Measurements from ENCODE around the gene URB2.
"Not testable (repeated sequence)": the region's sequence is repeated elsewhere in the genome, so short reads cannot be mapped to it uniquely, and the experiment has no call there.

The URB2 gene

DNA sequence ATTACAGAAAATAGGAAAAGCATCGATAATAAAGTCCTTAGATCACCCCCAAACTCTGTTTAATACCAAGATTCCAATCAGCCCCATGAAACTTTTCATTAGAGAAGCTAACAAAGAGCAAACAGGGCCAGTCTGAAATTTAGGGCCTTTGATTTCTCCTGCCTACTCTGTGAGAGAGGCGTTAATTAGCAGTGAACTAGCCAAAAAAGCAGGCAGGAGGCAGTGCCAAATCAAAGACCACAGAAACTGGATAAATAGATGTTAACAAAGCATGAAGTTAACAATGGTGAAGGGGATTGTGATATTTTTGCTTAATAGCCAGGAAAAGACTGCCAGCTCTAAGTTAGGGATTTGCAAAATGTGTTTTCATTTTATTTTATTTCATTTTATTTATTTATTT, 11.3 kb upstream of the URB2 start:
- DNase-seq (ENCODE audit: low read depth): no peak

DNA sequence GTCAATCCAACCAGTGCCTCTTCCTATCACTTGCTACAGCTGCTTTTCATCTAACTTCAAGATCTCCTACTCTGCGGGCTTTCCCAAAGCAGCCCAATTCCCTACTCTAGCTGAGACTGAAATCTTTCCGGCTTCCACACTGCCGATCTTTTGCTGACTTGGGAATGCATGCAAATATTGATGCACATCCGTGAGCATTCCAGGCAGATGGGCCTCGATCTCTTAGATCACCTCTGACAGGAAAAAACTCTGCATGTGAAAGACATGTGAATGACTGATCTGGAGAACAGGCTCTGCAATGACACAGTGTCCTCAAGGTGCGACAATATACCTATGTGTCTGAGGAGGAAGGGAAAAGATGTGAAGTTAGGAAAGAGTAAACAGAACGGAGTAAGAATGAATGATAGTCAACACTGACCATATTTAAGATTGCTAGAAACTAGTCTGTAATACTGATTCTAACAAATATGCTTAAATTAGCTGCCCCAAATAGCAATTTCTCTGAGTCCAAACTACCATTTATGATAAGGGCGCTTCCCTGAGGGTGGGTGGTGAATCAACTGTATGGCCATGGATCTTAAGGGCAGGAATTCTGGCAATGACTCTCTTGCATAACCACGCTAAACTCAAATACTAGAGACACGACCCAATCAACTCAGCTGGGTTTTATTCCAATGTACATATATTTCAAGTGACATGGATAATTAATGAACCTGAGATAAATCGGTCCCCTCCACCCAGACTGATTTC, 8.5 kb upstream of the URB2 start:
- no peak for DNase-seq (ENCODE audit: low read depth)

DNA sequence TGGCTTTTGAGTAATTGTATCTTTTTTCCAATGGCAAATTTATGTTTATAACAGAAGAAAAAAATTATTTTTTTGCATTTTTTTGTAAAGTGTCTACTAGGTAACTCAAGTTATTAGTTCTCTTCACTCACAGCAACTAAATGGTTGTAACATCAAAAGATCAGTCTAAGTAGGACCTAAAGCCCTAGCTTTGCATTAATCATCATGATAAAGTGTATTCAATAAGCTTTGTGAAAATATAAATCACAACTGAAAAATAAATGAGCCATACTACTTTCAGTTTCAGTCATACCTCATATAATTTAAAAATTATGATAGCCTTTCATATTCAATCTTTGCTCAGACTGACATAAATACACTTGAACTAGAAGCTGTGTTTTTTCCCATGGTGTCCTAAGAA, 7.0 kb upstream of the URB2 start:
- DNase-seq (ENCODE audit: low read depth): no peak

DNA sequence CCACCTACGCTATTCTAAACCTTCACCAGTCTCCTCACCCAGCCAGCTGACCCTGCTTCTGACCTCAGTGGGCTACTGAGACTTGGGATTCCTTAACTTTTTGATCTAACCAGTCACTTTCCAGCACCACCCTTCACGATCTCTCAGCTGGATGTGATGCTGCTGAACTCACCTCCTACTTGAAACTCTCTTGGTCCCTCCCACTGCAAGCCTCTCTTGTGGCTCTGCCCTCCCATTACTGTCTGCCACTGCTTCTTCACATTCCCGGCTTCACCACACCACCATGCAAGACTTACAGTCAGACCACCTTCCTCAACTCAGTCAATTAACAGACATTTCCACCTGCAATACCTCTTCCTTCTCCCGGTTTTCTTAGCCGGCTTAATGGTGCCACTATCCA, 6.4 kb upstream of the URB2 start:
- peak; percentile 5 for DNase-seq (ENCODE audit: low read depth)

DNA sequence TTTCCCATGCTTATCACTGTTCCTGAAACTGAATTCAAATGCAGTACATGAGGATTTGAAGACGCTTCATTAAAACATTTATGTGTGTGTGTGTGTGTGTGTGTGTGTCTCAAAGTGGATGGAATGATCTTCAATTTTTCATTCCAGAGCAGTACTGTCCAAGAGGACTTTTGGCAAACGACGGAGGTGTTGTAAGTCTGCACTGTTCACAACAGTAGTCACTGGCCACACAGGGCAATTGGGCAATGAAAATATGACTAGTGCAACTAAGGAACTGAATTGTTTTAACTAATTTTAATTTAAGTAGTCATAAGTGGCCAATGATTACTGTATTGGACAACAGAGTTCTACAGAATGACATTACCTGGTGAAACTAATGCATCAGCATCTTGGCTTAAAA, 5.2 kb upstream of the URB2 start:
- DNase-seq (ENCODE audit: low read depth): peak; percentile 52

GRCh38 chr1:229621663-229622062, 4.4 kb upstream of the URB2 start:
- peak; percentile 40 for DNase-seq (ENCODE audit: low read depth)

GRCh38 chr1:229622641-229623120, 3.4 kb upstream of the URB2 start:
- not testable (repeated sequence) for DNase-seq (ENCODE audit: low read depth)

DNA sequence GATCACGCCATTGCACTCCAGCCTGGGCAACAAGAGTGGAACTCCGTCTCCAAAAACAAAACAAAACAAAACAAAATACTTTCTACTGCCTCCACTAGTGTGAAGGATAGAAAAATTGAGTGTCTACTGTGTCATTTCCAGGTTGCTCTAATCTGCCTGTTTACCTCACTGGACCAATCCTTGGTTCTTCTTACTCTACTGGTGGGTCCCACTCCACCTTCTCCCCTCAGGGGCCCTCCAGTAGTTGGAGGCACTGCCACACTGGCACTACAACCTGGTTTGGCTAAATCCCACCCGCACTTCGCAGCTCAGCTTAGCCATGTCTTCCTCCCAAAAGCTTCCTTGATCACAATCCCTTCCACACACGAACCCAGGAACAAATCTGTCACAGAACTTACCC, 2.8 kb upstream of the URB2 start:
- DNase-seq (ENCODE audit: low read depth): no peak

DNA sequence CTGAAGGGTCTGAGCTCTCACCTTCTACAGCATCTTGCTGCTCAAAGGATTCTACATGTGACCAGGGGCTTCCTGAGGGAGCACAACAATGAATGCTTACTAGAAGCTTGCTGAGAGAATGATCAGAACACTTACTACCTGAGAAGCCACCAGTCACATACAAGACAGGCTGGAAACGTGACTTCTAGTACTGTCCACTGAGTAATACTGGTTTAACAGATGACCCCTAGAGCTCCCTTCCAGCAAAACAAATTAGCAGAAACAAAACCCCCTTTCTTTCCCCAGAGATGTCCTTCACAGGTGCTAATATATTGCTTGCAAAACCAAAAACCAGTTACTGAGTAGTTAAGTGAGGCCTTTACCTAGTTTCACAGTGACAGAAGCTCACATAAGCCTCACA, 2.2 kb upstream of the URB2 start:
- DNase-seq (ENCODE audit: low read depth): no peak

GRCh38 chr1:229624521-229625070, 1.5 kb upstream of the URB2 start:
- no peak for DNase-seq (ENCODE audit: low read depth)

- DNase-seq (ENCODE audit: low read depth): peak; percentile 65
Observed at GRCh38 chr1:229625071-229625914, 754 bp upstream of the URB2 start.

GRCh38 chr1:229627003-229627402, 956 bp downstream of the URB2 start:
- no peak for DNase-seq (ENCODE audit: low read depth)

DNA sequence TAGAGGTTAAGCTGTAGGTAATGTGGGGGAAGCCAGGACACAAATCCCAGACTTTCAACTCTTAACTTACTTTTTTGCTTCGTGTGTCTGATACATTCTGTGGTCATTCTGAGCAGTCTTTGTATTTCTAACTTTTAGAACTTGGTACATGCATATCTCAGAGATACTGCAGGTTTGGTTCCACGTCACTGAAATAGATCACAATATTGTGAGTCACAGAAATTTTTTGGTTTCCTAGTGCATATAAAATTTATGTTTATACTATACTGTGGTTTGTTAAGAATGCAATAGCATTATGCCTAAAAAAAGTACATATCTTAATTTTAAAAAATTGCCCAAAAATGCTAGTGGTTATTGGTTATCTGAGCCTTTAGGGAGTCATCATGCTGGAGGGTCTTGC, 3.2 kb downstream of the URB2 start:
- peak; percentile 73 for DNase-seq (ENCODE audit: low read depth)

GRCh38 chr1:229631148-229631547, 5.1 kb downstream of the URB2 start:
- DNase-seq (ENCODE audit: low read depth): no peak

DNA sequence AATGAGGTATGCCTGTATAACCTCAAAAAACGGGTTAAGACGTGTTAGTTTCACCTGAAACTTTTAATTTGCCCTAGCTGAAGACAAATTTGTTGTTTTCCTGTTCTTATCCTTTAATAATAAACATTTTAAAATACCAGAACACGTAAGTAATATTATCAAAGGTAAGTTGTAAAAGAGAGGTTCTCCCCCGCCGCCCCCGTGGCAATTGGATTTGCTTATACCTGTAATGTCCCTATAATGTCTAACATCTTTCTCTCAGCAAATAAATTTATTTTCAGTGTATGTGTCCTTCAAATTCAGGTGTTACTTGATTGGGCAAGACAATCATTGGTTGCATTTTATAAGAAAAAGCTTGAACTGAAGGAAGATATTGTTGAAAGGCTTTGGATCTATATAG, 5.9 kb downstream of the URB2 start:
- no peak for DNase-seq (ENCODE audit: low read depth)

- no peak for DNase-seq (ENCODE audit: low read depth)
Observed at GRCh38 chr1:229636042-229636441, 10.0 kb downstream of the URB2 start.

DNA sequence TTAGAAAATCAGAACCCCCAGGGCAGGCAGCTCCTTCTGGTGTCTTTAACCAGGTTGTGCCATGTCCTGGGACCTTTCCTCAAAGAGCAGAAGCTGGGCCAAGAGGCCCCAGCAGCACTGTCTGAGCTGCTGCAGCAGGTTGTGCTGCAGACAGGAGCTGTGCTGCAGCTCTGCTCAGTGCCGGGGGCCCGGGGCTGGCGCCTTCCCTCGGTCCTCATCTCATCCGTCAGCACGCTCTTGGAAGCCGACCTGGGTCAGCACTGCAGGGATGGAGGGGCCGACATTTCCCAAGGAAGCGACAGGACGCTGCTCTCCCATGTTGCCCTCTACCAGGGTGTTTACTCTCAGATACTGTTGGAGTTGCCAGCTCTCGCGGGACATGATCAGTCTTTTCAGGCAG, 11.7 kb downstream of the URB2 start:
- no peak for DNase-seq (ENCODE audit: low read depth)

- no peak for DNase-seq (ENCODE audit: low read depth)
Observed at GRCh38 chr1:229640455-229640854, 14.4 kb downstream of the URB2 start.

DNA sequence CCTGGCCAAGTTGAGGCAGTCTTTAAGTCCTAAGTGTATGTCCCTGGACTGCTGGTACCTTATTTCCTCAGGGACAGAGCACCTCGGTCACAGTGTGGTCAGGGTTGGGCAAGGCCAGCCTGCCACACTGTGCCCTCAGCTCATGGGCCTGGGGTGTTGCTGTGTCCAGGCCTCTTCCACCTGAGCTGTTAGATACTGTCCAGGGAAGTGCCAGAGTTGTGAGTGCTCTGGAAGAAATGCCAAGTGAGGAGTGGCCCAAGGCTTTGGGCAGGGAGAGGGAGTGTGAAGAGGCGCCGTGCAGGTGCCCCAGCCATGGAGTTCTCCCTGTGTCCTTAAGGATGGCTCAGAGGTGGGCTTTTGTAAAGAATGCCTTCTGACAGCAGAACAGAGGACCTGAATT, 15.3 kb downstream of the URB2 start:
- DNase-seq (ENCODE audit: low read depth): no peak

DNA sequence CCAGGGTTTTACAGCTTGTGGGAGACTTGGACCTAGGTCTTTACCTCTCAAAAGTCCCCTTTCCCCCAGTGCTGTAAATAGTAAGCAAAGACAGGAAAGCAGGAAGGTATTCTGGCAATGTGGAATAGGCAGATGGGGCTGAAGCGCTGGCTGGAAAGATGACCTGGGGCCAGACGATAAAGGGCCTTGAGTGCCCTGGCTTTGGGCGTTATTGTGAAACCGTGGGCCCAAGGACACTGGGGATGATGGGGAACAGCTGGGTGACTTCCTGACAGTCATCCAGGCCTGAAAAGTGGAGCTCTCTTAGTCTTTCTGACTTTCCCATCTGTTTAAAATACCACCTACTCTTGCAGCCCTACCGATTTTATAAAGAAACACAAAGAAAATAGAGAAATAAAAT, 16.3 kb downstream of the URB2 start:
- no peak for DNase-seq (ENCODE audit: low read depth)

DNA sequence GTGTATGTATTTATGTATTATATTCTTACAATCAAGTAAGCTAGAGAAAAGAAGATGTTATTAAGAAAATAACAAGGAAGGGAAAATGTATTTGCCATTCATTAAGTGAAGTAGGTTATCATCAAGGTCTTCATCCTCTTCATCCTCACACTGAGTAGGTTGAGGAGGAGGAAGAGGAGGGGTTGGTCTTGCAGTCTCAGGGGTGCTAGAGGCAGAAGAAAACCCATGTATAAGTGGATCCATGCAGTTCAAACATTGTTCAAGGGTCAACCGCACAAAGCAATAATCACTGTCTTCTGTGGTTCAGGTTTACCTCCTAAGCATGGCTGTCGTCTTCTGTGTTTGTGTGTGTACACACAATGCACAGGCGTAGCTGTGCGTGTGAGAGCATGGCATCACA, 16.9 kb downstream of the URB2 start:
- DNase-seq (ENCODE audit: low read depth): no peak

GRCh38 chr1:229643996-229644745, 18.1 kb downstream of the URB2 start:
- peak; percentile 27 for DNase-seq (ENCODE audit: low read depth)

All from EH (cell line).